Fibroblast of lung (primary cell): ENCODE results near the gene PDE1A.

Experiments
- CTCF ChIP-seq, 2 donors: IDR thresholded peaks in 1 of 2; conservative IDR thresholded peaks in 1 of 2; 1 replicate in 1 of 2; 2 replicates in 1 of 2; pipeline ENCODE4 v1.5.1; 2011 to 2012; ENCODE audit warnings: low read length in 2 of 2, control low read depth in 1 of 2, inconsistent platforms in 1 of 2, low read depth in 1 of 2, mild to moderate bottlenecking in 1 of 2
- EZH2 ChIP-seq: IDR thresholded peaks from 2 replicates; pipeline ENCODE4 v1.5.1; 2012; ENCODE audit warnings: low read length, control low read depth, mild to moderate bottlenecking; ENCODE audit errors: missing control alignments

- TF ChIP-seq CTCF (conservative IDR thresholded peaks at IDR 0.05 in 1 of 2, IDR thresholded peaks at IDR 0.05 in 1 of 2; ENCODE audit: low read depth in 1 of 2, low read length in 2 of 2) (no peak), EZH2 (no peak)
Measured at GRCh38 chr2:182375862-182376261, 51.0 kb downstream of the PDE1A start.
